Neural progenitor cell (in vitro differentiated cells): ENCODE measurements around the gene RPS6KA2. TPM values are rescaled to one million over a fixed set of nuclear protein-coding genes. Genes with fewer than 3 reads are reported as not detected.

ENCODE experiments used
- DNase-seq: peaks from one replicate; pipeline ENCODE4 v3.0.0-alpha.2; 2016; ENCODE audit warnings: low spot score
- H2AFZ ChIP-seq: fragments of 200-600 bp; sonication (generic); replicated peaks from 2 replicates; pipeline ENCODE4 v1.6.1; 2016; ENCODE audit warnings: antibody characterized with exemption
- H3F3A ChIP-seq: fragments of 200-600 bp; sonication (generic); 2 replicates; pipeline ENCODE4 v1.6.1; 2016; ENCODE audit warnings: antibody characterized with exemption, low read depth
- H3K27ac ChIP-seq: fragments of 200-600 bp; sonication (generic); 2 replicates; pipeline ENCODE4 v1.5.1; 2016; ENCODE audit warnings: mild to moderate bottlenecking
- H3K27me3 ChIP-seq: fragments of 200-600 bp; sonication (generic); 2 replicates; pipeline ENCODE4 v1.6.1; 2016; ENCODE audit warnings: mild to moderate bottlenecking, moderate library complexity
- H3K36me3 ChIP-seq: fragments of 200-600 bp; sonication (generic); 2 replicates; pipeline ENCODE4 v1.5.1; 2016
- H3K4me1 ChIP-seq: fragments of 200-600 bp; sonication (generic); 2 replicates; pipeline ENCODE4 v1.6.1; 2016; ENCODE audit warnings: mixed run types
- H3K4me2 ChIP-seq: fragments of 200-600 bp; sonication (generic); 2 replicates; pipeline ENCODE4 v1.6.1; 2016
- H3K4me3 ChIP-seq: fragments of 200-600 bp; sonication (generic); 2 replicates; pipeline ENCODE4 v1.5.1; 2016
- H3K79me2 ChIP-seq: fragments of 200-600 bp; sonication (generic); 2 replicates; pipeline ENCODE4 v1.6.1; 2016; ENCODE audit warnings: low read depth
- H3K9ac ChIP-seq: fragments of 200-600 bp; sonication (generic); 2 replicates; pipeline ENCODE4 v1.6.1; 2016
- H3K9me3 ChIP-seq: fragments of 200-600 bp; sonication (generic); 2 replicates; pipeline ENCODE4 v1.5.1; 2016; ENCODE audit warnings: low read depth
- H4K20me1 ChIP-seq: fragments of 200-600 bp; sonication (generic); 2 replicates; pipeline ENCODE4 v1.6.1; 2016; ENCODE audit warnings: low read depth
- H3K27ac Mint-ChIP-seq: 3 replicates; pipeline ENCODE4 v1.8.0; 2021; ENCODE audit warnings: mixed read lengths
- H3K27me3 Mint-ChIP-seq: 2 replicates; pipeline ENCODE4 v1.8.0; 2022; ENCODE audit warnings: low read depth, mild to moderate bottlenecking, inconsistent platforms, moderate library complexity, mixed read lengths; ENCODE audit not compliant: insufficient read depth
- H3K36me3 Mint-ChIP-seq: 3 replicates; pipeline ENCODE4 v1.8.0; 2021; ENCODE audit warnings: mixed read lengths
- H3K4me1 Mint-ChIP-seq: 3 replicates; pipeline ENCODE4 v1.8.0; 2021; ENCODE audit warnings: mixed read lengths
- H3K4me3 Mint-ChIP-seq: 3 replicates; pipeline ENCODE4 v1.8.0; 2021; ENCODE audit warnings: mild to moderate bottlenecking, moderate library complexity, mixed read lengths
- H3K9me3 Mint-ChIP-seq: 3 replicates; pipeline ENCODE4 v1.8.0; 2020; ENCODE audit warnings: mixed read lengths
- CTCF ChIP-seq: fragments of 200-600 bp; sonication (generic); IDR thresholded peaks from 2 replicates; pipeline ENCODE4 v1.5.1; 2017; ENCODE audit warnings: antibody characterized with exemption, mild to moderate bottlenecking
- EZH2 ChIP-seq: fragments of 200-600 bp; sonication (generic); IDR thresholded peaks from 2 replicates; pipeline ENCODE4 v1.6.1; 2017; ENCODE audit warnings: antibody characterized with exemption, mild to moderate bottlenecking, moderate library complexity
- microRNA counts: library from miRNA; unstranded; fragments of <30 nt; microRNA quantifications from one replicate; lab custom pipeline; 2016
- microRNA-seq: library from miRNA; unstranded; fragments of <30 nt; microRNA quantifications from one replicate; pipeline ENCODE4, GENCODE V29; 2016
- small RNA-seq: library from RNA; depleted of rRNA; stranded (forward); fragments of <200 nt; gene quantifications from one replicate; pipeline ENCODE3, GENCODE V24; 2015
- total RNA-seq: library from RNA; depleted of rRNA; stranded (reverse); fragments of >200 nt; gene quantifications from 2 replicates; pipeline ENCODE4 v1.2.3, GENCODE V29; 2015; ENCODE audit warnings: low replicate concordance

Gene RPS6KA2
- total RNA-seq, 1 donor from 2014 or later: 8.2 TPM

- no peak for DNase-seq
- H3K27me3 Mint-ChIP-seq: peaks cover 3% of the 10 kb centered on the region
- Histone ChIP-seq H3K27ac (no peak overlapping the region), H3K9ac (no peak overlapping the region), H4K20me1 (no peaks in the 10 kb centered on the region), H3K36me3 (no peaks in the 10 kb centered on the region), H3K4me1 (peaks cover 8% of the 10 kb centered on the region), H3K27me3 (no peaks in the 10 kb centered on the region), H3K4me2 (no peak overlapping the region), H3F3A (no peaks in the 10 kb centered on the region), H3K9me3 (no peaks in the 10 kb centered on the region), H2AFZ (no peak overlapping the region), H3K79me2 (no peaks in the 10 kb centered on the region), H3K4me3 (no peak overlapping the region)
- H3K27ac Mint-ChIP-seq: no peak overlapping the region
- peaks cover 17% of the 10 kb centered on the region for H3K4me1 Mint-ChIP-seq
- peaks cover 6% of the 10 kb centered on the region for H3K36me3 Mint-ChIP-seq
- no peak overlapping the region for H3K4me3 Mint-ChIP-seq
- TF ChIP-seq EZH2 (no peak), CTCF (no peak)
- no peaks in the 10 kb centered on the region for H3K9me3 Mint-ChIP-seq
These were observed 266.6 kb downstream of the RPS6KA2 start for GRCh38 chr6:166360243-166361076.

MicroRNAs encoded within 50 kb of the gene (microRNA counts, 767-probe panel; counts per million panel counts)
- microRNA hsa-miR-1913 (lab: Ali Mortazavi, UCI): 460 counts per million, percentile 90 among the panel's probes with 10 or more counts

Small RNAs within 50 kb of the gene (microRNA-seq; reads per million reads assigned to microRNA genes)
- 1.5 reads per million for gene MIR1913

Small RNAs within 50 kb of the gene (small RNA-seq; reads per million reads assigned to genes)
- not detected for gene MIR1913

Other genes starting within 250 kb of the RPS6KA2 start
- 9.4 and 13.2 TPM in 2 replicates for gene MPC1, start 244.3 kb downstream of the RPS6KA2 start, total RNA-seq
- 0.19 and 0.56 TPM in 2 replicates for gene RAMACL, start 40.6 kb downstream of the RPS6KA2 start, total RNA-seq